ENCODE measurements around the gene ACTL10. TPM values are rescaled to one million over a fixed set of nuclear protein-coding genes. Genes with fewer than 3 reads are reported as not detected.
A peak's percentile ranks its signal among the peaks of the same experiment; 100 is the strongest.

The ACTL10 gene
- 1.8 and 2.2 TPM in 2 replicates for total RNA-seq

DNA sequence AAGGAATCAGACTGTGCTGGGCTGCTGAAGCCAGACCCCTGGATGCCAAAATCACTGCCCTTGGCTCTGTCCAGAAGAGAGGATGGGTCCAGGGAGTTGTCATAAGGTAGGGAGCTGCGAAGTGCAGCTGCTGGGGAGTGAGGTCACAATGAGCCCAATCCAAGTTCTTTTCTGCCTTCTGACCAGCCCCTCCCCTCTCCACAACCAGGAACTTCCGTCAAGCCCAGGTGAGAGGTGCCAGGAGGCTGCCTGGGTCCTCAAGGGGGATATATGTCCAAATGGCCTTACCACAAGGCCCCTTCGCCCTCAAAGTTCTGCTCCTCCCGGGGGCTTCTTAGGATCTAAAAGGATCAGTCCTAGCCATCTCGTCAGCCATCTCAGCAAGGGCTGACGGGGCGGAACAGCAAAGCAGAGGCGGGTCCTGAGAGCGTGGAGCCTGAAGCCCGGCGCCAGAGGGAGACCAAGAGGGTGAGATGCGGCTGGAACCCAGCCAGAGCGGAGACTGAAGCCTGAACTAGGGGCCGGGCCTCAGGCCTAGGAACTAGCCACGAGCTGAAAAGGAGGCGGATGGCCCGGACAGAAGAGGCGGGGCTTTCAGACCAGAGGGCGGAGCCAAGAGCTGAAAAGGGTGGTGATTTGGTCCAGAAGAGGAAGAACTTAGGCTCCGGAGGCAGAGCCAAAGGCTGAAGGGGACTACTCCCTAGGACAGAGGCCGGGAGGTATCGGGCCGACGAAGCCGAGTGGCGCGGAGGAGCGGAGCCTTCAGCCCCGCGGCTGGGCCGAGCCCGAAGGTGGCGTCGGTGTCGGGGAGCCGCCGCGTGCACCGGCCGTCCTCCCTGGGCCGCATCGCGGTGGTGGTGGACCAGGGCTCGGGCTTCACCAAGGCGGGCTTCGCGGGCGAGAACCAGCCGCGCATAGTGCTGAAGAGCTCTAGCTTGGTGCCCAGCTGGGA lies at the start of gene ACTL10:
TSS of gene ACTL10 (plus strand) at position 651 of the 952 bp plus-strand sequence. CDS start 555 bp downstream, outside the sequence.
- H2AFZ ChIP-seq (ENCODE audit: low read length): peak within 1 kb of the TSS; percentile 98
- H3K4me1 ChIP-seq (ENCODE audit: insufficient read depth, low read length): peaks cover 26% of the 10 kb centered on the region
- H3K27ac ChIP-seq (ENCODE audit: low read depth, low read length): peak within 1 kb of the TSS; percentile 65
- no peaks in the 10 kb centered on the region for H3K27me3 ChIP-seq (ENCODE audit: insufficient read depth, low read length)
- peaks cover 17% of the 10 kb centered on the region for H3K36me3 ChIP-seq (ENCODE audit: insufficient read depth, low read length)
- no peaks in the 10 kb centered on the region for H3K79me2 ChIP-seq (ENCODE audit: insufficient read depth, low read length)
- H4K20me1 ChIP-seq (ENCODE audit: insufficient read depth, low read length): no peaks in the 10 kb centered on the region
- peak; percentile 100 for DNase-seq (ENCODE audit: insufficient read length, low spot score, missing footprints)
- H3K9me3 ChIP-seq (ENCODE audit: low read depth, low read length): no peaks in the 10 kb centered on the region
- peak within 1 kb of the TSS; percentile 93 for H3K4me2 ChIP-seq (ENCODE audit: insufficient read depth, low read length)
- peak within 1 kb of the TSS; percentile 75 for H3K4me3 ChIP-seq (ENCODE audit: insufficient read depth, low read length)
- TF ChIP-seq, protein P1, sequence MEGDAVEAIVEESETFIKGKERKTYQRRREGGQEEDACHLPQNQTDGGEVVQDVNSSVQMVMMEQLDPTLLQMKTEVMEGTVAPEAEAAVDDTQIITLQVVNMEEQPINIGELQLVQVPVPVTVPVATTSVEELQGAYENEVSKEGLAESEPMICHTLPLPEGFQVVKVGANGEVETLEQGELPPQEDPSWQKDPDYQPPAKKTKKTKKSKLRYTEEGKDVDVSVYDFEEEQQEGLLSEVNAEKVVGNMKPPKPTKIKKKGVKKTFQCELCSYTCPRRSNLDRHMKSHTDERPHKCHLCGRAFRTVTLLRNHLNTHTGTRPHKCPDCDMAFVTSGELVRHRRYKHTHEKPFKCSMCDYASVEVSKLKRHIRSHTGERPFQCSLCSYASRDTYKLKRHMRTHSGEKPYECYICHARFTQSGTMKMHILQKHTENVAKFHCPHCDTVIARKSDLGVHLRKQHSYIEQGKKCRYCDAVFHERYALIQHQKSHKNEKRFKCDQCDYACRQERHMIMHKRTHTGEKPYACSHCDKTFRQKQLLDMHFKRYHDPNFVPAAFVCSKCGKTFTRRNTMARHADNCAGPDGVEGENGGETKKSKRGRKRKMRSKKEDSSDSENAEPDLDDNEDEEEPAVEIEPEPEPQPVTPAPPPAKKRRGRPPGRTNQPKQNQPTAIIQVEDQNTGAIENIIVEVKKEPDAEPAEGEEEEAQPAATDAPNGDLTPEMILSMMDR (IDR thresholded peaks at IDR 0.05; ENCODE audit: extremely low read depth, low read depth, low read length): peak; percentile 44

DNA sequence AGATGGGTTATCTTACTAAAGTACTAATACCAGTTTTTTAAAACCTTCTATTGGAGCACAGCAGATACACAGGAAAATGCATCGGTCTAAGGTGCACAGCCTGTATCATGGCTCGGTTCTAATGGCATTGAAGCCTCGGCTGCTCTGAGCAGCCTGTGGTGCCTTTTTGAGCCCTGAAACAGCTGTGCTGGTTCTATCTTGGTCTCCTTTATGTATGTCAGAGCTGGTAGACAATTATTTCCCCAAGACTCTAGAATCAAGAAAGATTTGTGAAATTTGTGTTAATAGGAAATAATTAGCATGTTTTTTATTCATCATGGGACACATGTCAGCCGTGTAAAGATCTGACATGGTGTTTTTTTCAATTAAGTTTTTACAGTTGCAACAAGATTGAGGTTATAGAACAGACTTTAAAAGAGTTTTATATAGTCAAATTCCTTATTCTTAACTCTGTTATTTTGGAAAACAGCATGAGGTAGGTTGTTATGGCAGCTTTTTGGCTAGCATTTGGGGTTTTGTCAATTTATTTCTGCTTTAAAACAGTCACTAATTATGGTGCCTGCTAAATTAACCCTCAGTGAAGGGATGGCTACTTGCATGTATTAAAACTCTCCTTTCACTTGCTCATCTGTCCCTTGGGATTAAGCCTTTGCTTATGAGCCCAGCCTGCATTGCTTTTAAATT lies 44.9 kb upstream of the ACTL10 start:
- H3K36me3 ChIP-seq (ENCODE audit: insufficient read depth, low read length): peaks cover 19% of the 10 kb centered on the region
- no peak for DNase-seq (ENCODE audit: insufficient read length, low spot score, missing footprints)
- TF ChIP-seq, protein P1 (IDR thresholded peaks at IDR 0.05; ENCODE audit: extremely low read depth, low read depth, low read length): no peak
- H3K27me3 ChIP-seq (ENCODE audit: insufficient read depth, low read length): no peaks in the 10 kb centered on the region
- H3K4me3 ChIP-seq (ENCODE audit: insufficient read depth, low read length): no peak overlapping the region
- no peak overlapping the region for H2AFZ ChIP-seq (ENCODE audit: low read length)
- no peaks in the 10 kb centered on the region for H3K9me3 ChIP-seq (ENCODE audit: low read depth, low read length)
- H3K79me2 ChIP-seq (ENCODE audit: insufficient read depth, low read length): no peaks in the 10 kb centered on the region
- no peak overlapping the region for H3K27ac ChIP-seq (ENCODE audit: low read depth, low read length)
- H3K4me2 ChIP-seq (ENCODE audit: insufficient read depth, low read length): no peak overlapping the region
- H4K20me1 ChIP-seq (ENCODE audit: insufficient read depth, low read length): no peaks in the 10 kb centered on the region
- H3K4me1 ChIP-seq (ENCODE audit: insufficient read depth, low read length): no peaks in the 10 kb centered on the region

DNA sequence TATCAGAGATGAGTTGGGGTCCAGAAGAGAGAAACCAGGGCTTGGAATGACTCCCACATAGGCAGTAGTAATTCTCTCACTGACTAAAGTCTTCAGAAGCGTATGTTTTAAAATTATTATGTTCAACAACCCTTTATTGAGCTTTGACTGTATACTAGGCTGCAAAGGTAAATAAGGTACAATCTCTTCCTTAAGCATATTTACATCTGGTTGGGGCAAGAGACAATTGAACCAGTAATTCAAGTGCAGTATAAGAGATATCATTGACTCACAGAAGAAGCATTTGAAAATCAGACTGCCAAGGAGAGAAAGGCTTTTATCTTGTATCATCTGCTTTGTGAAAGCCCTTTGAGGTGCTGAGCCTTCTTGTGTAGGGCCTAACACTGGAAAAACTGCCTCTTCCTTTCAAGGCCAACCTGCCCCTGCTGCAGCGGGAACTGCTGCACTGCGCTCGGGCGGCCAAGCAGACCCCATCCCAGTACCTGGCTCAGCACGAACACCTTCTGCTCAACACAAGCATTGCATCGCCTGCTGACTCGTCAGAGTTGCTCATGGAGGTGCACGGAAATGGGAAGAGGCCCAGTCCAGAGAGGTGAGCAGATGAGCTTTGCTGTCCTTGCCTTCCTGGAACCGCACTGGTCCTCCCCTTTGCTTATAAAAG lies 43.9 kb upstream of the ACTL10 start:
- H4K20me1 ChIP-seq (ENCODE audit: insufficient read depth, low read length): no peaks in the 10 kb centered on the region
- H3K79me2 ChIP-seq (ENCODE audit: insufficient read depth, low read length): no peaks in the 10 kb centered on the region
- H3K9me3 ChIP-seq (ENCODE audit: low read depth, low read length): no peaks in the 10 kb centered on the region
- TF ChIP-seq, protein P1 (IDR thresholded peaks at IDR 0.05; ENCODE audit: extremely low read depth, low read depth, low read length): no peak
- DNase-seq (ENCODE audit: insufficient read length, low spot score, missing footprints): no peak
- no peaks in the 10 kb centered on the region for H3K27me3 ChIP-seq (ENCODE audit: insufficient read depth, low read length)
- no peaks in the 10 kb centered on the region for H3K4me1 ChIP-seq (ENCODE audit: insufficient read depth, low read length)
- no peak overlapping the region for H3K27ac ChIP-seq (ENCODE audit: low read depth, low read length)
- peaks cover 19% of the 10 kb centered on the region for H3K36me3 ChIP-seq (ENCODE audit: insufficient read depth, low read length)
- H3K4me2 ChIP-seq (ENCODE audit: insufficient read depth, low read length): no peak overlapping the region
- no peak overlapping the region for H2AFZ ChIP-seq (ENCODE audit: low read length)
- no peak overlapping the region for H3K4me3 ChIP-seq (ENCODE audit: insufficient read depth, low read length)
